IMR-90 (cell line): ENCODE results near the gene TMPRSS5. TPM values are rescaled to one million over a fixed set of nuclear protein-coding genes. Genes with fewer than 3 reads are reported as not detected.

Experiments used
- ATAC-seq: fragments of 200-7000 bp; cut with Tn5 transposase; 2 replicates; pipeline ENCODE4 v1.9.1; 2020; ENCODE audit warnings: low read depth, mild to moderate bottlenecking, moderate library complexity
- BruUV-seq: library from RNA; stranded (reverse); fragments of 400-500 nt; replicated peaks from 2 replicates; lab custom pipeline; 2021; lab: Mats Ljungman, UMichigan
- CTCF ChIA-PET: fragments of 300-600 bp; formaldehyde crosslinking; extraction: SDS; loops from one replicate; lab custom pipeline; 2021; ENCODE audit warnings: antibody characterized with exemption; lab: Yijun Ruan, JAX
- POLR2A ChIA-PET: fragments of 300-600 bp; sonication (Branson Sonifier 250); formaldehyde crosslinking; loops from one replicate; lab custom pipeline; 2022; ENCODE audit warnings: antibody characterized with exemption; ENCODE audit not compliant: unreplicated experiment; lab: Charles Lee
- DNase-seq: peaks from one replicate; pipeline ENCODE4 v3.0.0; 2013
- H2AFZ ChIP-seq: replicated peaks from 2 replicates; pipeline ENCODE3; 2013; ENCODE audit warnings: low read length, mild to moderate bottlenecking; ENCODE audit not compliant: poor library complexity
- H2AK5ac ChIP-seq: 2 replicates; pipeline ENCODE4 v1.6.1; 2013; ENCODE audit warnings: low read depth, low read length, inconsistent platforms
- H2AK9ac ChIP-seq: replicated peaks from 2 replicates; pipeline ENCODE3; 2013; ENCODE audit warnings: mild to moderate bottlenecking, low read depth, low read length, moderate library complexity; ENCODE audit not compliant: poor library complexity
- H2BK120ac ChIP-seq: 2 replicates; pipeline ENCODE4 v1.6.1; 2013; ENCODE audit warnings: low read depth, low read length, inconsistent platforms
- H2BK15ac ChIP-seq: 3 replicates; pipeline ENCODE4 v1.6.1; 2013; ENCODE audit warnings: low read depth, low read length, inconsistent platforms
- H2BK20ac ChIP-seq: 2 replicates; pipeline ENCODE4 v1.6.1; 2013; ENCODE audit warnings: low read depth, mild to moderate bottlenecking, inconsistent platforms, low read length, moderate library complexity
- H2BK5ac ChIP-seq: 2 replicates; pipeline ENCODE4 v1.6.1; 2013; ENCODE audit warnings: mild to moderate bottlenecking, low read depth, low read length, inconsistent platforms; ENCODE audit not compliant: poor library complexity, severe bottlenecking
- H3K14ac ChIP-seq: replicated peaks from 2 replicates; pipeline ENCODE4 v1.6.1; 2013; ENCODE audit warnings: low read depth, low read length, inconsistent platforms
- H3K18ac ChIP-seq: 2 replicates; pipeline ENCODE4 v1.6.1; 2013; ENCODE audit warnings: low read depth, low read length, control low read depth
- H3K23ac ChIP-seq: 2 replicates; pipeline ENCODE4 v1.6.1; 2013; ENCODE audit warnings: low read depth, low read length, inconsistent platforms
- H3K27ac ChIP-seq: 2 replicates; pipeline ENCODE4 v1.5.1; 2013; ENCODE audit warnings: mild to moderate bottlenecking, control low read depth, low read length; ENCODE audit not compliant: insufficient read depth
- H3K27me3 ChIP-seq: 2 replicates; pipeline ENCODE4 v1.6.1; 2013; ENCODE audit warnings: low read length; ENCODE audit not compliant: control insufficient read depth, insufficient read depth
- H3K36me3 ChIP-seq: 2 replicates; pipeline ENCODE4 v1.6.1; 2013; ENCODE audit warnings: low read length, mixed read lengths; ENCODE audit not compliant: control insufficient read depth, insufficient read depth
- H3K4ac ChIP-seq: 2 replicates; pipeline ENCODE4 v1.6.1; 2013; ENCODE audit warnings: low read depth, low read length, inconsistent platforms
- H3K4me1 ChIP-seq: 2 replicates; pipeline ENCODE4 v1.6.1; 2013; ENCODE audit warnings: low read length, mixed read lengths; ENCODE audit not compliant: control insufficient read depth, insufficient read depth
- H3K4me2 ChIP-seq: 2 replicates; pipeline ENCODE4 v1.6.1; 2013; ENCODE audit warnings: low read depth, mild to moderate bottlenecking, control low read depth, low read length, moderate library complexity
- H3K4me3 ChIP-seq: 2 replicates; pipeline ENCODE4 v1.5.1; 2013; ENCODE audit warnings: low read depth, mild to moderate bottlenecking, control low read depth, low read length, moderate library complexity; ENCODE audit not compliant: insufficient read depth
- H3K56ac ChIP-seq: 2 replicates; pipeline ENCODE4 v1.6.1; 2013; ENCODE audit warnings: low read length, inconsistent platforms; ENCODE audit not compliant: insufficient read depth; ENCODE audit errors: extremely low read depth
- H3K79me1 ChIP-seq, 2 experiments: 2 replicates each; pipeline ENCODE4 v1.6.1; 2013; ENCODE audit warnings: low read length in 2 of 2, inconsistent platforms in 1 of 2, low read depth in 1 of 2
- H3K9ac ChIP-seq: 2 replicates; pipeline ENCODE4 v1.6.1; 2013; ENCODE audit warnings: low read depth, low read length, control low read depth
- H3K9me1 ChIP-seq: 2 replicates; pipeline ENCODE4 v1.6.1; 2013; ENCODE audit warnings: low read length, inconsistent platforms; ENCODE audit not compliant: insufficient read depth
- H3K9me3 ChIP-seq: 2 replicates; pipeline ENCODE4 v1.6.1; 2013; ENCODE audit warnings: low read length; ENCODE audit not compliant: control insufficient read depth, insufficient read depth
- H4K20me1 ChIP-seq: 2 replicates; pipeline ENCODE4 v1.6.1; 2013; ENCODE audit warnings: low read length, inconsistent platforms; ENCODE audit not compliant: insufficient read depth
- H4K5ac ChIP-seq: 2 replicates; pipeline ENCODE4 v1.6.1; 2013; ENCODE audit warnings: mild to moderate bottlenecking, low read depth, low read length, control low read depth
- H4K8ac ChIP-seq, 2 experiments: 2 replicates each; pipeline ENCODE4 v1.6.1; 2013; ENCODE audit warnings: low read depth in 2 of 2, low read length in 2 of 2, control low read depth in 1 of 2, inconsistent platforms in 1 of 2
- H4K91ac ChIP-seq: 2 replicates; pipeline ENCODE4 v1.6.1; 2013; ENCODE audit warnings: low read depth, low read length, inconsistent platforms; ENCODE audit not compliant: insufficient read depth
- CHD1 ChIP-seq: IDR thresholded peaks from 2 replicates; pipeline ENCODE4 v1.6.1; 2012; ENCODE audit warnings: low read depth, low read length, improper control_type of control experiment
- MAFK ChIP-seq: IDR thresholded peaks from 2 replicates; pipeline ENCODE4 v1.6.1; 2012; ENCODE audit warnings: low read depth, low read length, improper control_type of control experiment
- POLR2A ChIP-seq: IDR thresholded peaks from 2 replicates; pipeline ENCODE4 v1.6.1; 2012; ENCODE audit warnings: mild to moderate bottlenecking, low read depth, low read length
- RCOR1 ChIP-seq: IDR thresholded peaks from 2 replicates; pipeline ENCODE4 v1.6.1; 2012; ENCODE audit warnings: mild to moderate bottlenecking, low read length, improper control_type of control experiment; ENCODE audit not compliant: insufficient replicate concordance
- SMC3 ChIP-seq: fragments of 150-350 bp; IDR thresholded peaks from 2 replicates; pipeline ENCODE4 v1.6.1; 2016; ENCODE audit warnings: low read depth, mild to moderate bottlenecking, antibody characterized with exemption, low read length, moderate library complexity
- WGBS, 2 experiments: methylation state at CpG; one replicate each; pipeline versions ENCODE4 v1.1.5 to v1.1.7; 2013; ENCODE audit warnings: missing lambda C conversion rate in 2 of 2; ENCODE audit not compliant: insufficient read length in 1 of 2; ENCODE audit errors: extremely low coverage in 2 of 2; 5-methylcytosine and 5-hydroxymethylcytosine counted together
- dilution Hi-C: fragments of 300-500 bp; cut with HindIII; formaldehyde crosslinking; loops from one replicate; pipeline ENCODE4 v1.14.3; 2018; ENCODE audit warnings: low sequenced_read_pairs; ENCODE audit not compliant: unreplicated experiment
- in situ Hi-C: fragments of 300-500 bp; cut with MboI; formaldehyde crosslinking; loops from 3 replicates; pipeline ENCODE4 v1.14.3; 2019; ENCODE audit warnings: low sequenced_read_pairs, inconsistent platforms, mixed read lengths
- intact Hi-C: fragments of 100-400 bp; cut with micrococcal nuclease; formaldehyde crosslinking; loops from 2 replicates; pipeline ENCODE4 v1.10.0; 2022
- polyA plus RNA-seq, 3 experiments: library from polyadenylated mRNA; depleted of rRNA; stranded (reverse); fragments of >200 nt; gene quantifications; 2 replicates each; pipeline ENCODE4 v1.2.3, GENCODE V29; 2012; ENCODE audit warnings: low replicate concordance in 1 of 3
- total RNA-seq: library from RNA; depleted of rRNA; stranded (reverse); fragments of >200 nt; gene quantifications from 2 replicates; pipeline ENCODE4 v1.2.3, GENCODE V29; 2012

TMPRSS5 gene
- total and polyA plus RNA-seq, 2 of the 4 experiments (the other 2 are of a cell fraction): under 0.01 to 0.24 TPM

- no peak overlapping the region for H3K4me3 ChIP-seq
- no peak overlapping the region for H3K23ac ChIP-seq
- no peak overlapping the region for H2BK20ac ChIP-seq
- H2AK9ac ChIP-seq: no peak overlapping the region
- DNase-seq (no peak), ATAC-seq (no peak)
- no peak overlapping the region for H3K4ac ChIP-seq
- BruUV-seq: no TSS peak
- no peak overlapping the region for H2BK15ac ChIP-seq
- H3K18ac ChIP-seq: no peak overlapping the region
- no peak overlapping the region for H4K8ac ChIP-seq
- H3K27ac ChIP-seq: no peak overlapping the region
- ChIA-PET POLR2A (no interaction called here), CTCF (interaction anchor here (1.2 kb wide), 1 partner anchor 7 kb away, joined by 3 read pairs; no protein-coding TSS in a partner anchor)
- no peak overlapping the region for H4K5ac ChIP-seq
- H2BK5ac ChIP-seq: no peak overlapping the region
- H2BK120ac ChIP-seq: no peak overlapping the region
- WGBS, 2 experiments: no CpG with 5 or more reads among the region's 10 CpGs
- H3K14ac ChIP-seq: no peak overlapping the region
- H3K79me1 ChIP-seq: no peaks in the 10 kb centered on the region
- no peak overlapping the region for H2AFZ ChIP-seq
- intact Hi-C loops (no loop called here), dilution Hi-C loops (no loop called here), in situ Hi-C loops (no loop called here)
- no peaks in the 10 kb centered on the region for H3K9me3 ChIP-seq
- H3K4me2 ChIP-seq: no peak overlapping the region
- no peaks in the 10 kb centered on the region for H3K36me3 ChIP-seq
- H3K9ac ChIP-seq: no peak overlapping the region
- no peak overlapping the region for H4K91ac ChIP-seq
- peaks cover 31% of the 10 kb centered on the region for H3K27me3 ChIP-seq
- H4K20me1 ChIP-seq: no peaks in the 10 kb centered on the region
- no peak overlapping the region for H3K56ac ChIP-seq
- H3K9me1 ChIP-seq: no peaks in the 10 kb centered on the region
- H2AK5ac ChIP-seq: no peak overlapping the region
- no peak for TF ChIP-seq POLR2A
- TF ChIP-seq SMC3: no peak
- TF ChIP-seq CHD1: no peak
- TF ChIP-seq RCOR1: no peak
- TF ChIP-seq MAFK: no peak
- H3K4me1 ChIP-seq: no peaks in the 10 kb centered on the region
Measured at GRCh38 chr11:113681711-113682413, 24.2 kb downstream of the TMPRSS5 start.
